Fibroblast of skin of left biceps (primary cell): Measurements from ENCODE around the gene ARHGAP45.

Source experiments
- DNase-seq, 2 experiments: peaks; one replicate each; pipeline ENCODE4 v3.0.0-alpha.2; 2013; ENCODE audit warnings: low read depth in 2 of 2

ARHGAP45 gene

DNA sequence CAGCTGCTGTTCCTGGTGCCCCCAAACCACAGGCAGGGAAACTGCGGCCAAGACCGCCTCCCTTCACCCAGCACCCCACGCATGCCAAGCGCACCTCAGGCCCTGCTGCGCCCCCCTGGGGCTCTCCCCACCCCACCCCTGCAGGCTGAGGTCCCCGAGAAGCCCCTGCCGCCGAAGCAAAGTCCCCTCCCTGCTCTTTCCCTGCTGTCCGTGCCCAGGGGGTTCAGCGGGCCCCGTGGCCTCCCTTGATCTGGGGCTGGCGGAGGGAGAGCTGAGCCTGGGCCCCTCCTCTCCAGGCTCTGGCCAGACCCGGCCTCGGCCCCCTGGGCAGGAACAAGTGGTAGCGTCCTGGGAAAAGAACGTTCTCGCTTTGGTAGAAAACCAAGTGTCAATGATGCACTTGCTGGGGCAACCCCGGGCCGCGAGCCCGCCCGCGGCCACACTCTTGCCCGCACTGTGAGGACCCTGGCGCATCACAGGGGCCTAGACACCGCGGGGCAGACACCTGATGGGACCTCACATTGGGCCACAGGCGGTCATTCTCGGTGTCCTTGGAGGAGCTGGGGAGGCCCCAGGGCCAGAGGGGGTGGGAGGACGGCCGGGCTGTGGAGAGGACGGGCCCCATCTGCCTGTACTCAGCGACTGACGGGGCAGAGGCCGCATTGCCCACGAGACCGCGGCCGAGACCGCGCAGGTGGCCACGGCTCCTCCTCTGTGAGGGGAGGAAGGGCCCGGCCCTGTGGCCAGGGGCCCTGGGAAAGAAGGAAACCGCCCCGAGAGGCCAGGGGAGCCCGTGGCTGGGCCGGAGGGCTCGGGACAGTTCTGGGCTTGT lies 65.8 kb downstream of the ARHGAP45 start:
- no peak for DNase-seq

DNA sequence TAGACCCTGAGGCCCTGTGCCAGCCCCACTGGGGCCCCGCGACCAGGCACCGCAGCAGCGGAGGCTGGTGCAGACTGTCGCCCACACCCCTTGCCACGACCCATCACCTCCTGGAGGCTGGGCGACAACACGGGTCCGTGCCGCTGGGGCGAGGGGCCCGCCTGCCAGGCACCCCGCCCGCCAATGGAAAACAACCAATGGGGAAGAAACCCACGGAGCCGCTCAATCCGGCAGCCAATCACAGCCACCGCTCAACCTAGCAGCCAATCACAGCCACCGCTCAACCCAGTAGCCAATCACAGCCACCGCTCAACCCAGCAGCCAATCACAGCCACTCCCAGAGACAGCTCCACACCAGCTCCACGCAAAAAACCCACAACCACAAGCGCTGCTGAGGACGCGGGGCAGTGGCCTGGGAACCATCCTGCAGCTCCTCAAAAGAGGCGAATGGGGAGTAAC lies 66.5 kb downstream of the ARHGAP45 start:
- no peak for DNase-seq

DNA sequence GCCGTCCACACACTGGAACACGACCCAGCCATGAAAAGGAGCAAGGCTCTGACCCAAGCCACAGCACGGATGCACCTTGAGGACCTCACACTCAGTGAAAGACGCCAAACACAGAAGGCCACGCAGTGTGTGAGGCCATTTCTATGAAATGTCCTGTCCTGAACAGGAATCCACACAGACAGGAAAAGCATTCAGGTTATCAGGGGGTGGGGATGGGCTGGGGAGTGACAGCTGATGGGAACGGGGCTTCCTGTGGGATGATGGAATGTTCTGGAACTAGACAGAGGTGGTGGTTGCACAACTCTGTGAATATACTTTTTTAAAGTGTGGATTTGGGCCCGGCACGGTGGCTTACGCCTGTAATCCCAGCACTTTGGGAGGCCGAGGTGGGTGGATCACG lies 67.5 kb downstream of the ARHGAP45 start:
- no peak for DNase-seq

DNA sequence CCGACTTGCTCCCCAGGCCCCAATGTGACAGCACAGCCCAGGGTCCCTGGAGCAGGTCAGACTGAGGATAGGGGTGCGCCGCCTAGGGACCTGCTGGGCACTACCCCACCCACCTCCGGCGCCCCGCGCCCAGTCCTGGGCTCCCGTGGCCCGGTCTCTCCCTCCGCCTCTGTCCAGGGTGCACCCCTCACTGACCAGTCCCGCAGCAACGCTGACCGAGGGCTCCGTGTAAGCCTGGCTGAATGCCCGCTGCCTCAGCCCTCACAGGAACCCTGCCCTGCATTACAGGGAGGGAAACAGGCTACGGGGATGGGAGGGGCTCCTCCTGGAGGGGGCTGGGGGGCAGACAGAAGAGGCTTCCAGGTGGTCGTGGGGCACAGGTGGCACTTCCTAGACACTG lies 68.5 kb downstream of the ARHGAP45 start:
- DNase-seq = no peak

DNA sequence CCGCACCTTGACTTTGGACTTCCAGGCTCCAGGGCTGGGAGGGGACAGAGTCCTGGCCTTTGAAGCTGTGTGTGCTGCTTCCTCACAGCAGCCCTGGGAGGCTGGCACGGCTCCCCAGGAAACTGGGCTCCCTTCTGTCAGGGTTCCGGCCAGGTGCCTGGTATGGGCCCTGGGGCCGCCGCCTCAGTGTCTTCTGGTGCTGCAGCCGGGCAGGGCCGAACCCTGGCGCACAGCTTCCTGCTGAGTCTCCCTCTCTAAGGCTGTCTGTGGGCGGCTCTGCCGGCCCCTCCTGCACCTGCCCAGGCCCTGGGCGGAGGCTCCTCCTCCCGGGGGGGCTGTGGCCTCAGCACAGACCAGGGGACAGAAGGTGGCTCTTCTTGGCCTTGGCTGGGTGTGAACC lies 69.2 kb downstream of the ARHGAP45 start:
- DNase-seq = no peak
